ENCODE measurements around the gene PRPH2. TPM values are rescaled to one million over a fixed set of nuclear protein-coding genes. Genes with fewer than 3 reads are reported as not detected.
"Not testable (repeated sequence)": the region's sequence is repeated elsewhere in the genome, so short reads cannot be mapped to it uniquely, and the experiment has no call there.

PRPH2 gene
- total RNA-seq, 4 donors from 2014 or later, result 0.31 to 2.1 (median 1.3) TPM

DNA sequence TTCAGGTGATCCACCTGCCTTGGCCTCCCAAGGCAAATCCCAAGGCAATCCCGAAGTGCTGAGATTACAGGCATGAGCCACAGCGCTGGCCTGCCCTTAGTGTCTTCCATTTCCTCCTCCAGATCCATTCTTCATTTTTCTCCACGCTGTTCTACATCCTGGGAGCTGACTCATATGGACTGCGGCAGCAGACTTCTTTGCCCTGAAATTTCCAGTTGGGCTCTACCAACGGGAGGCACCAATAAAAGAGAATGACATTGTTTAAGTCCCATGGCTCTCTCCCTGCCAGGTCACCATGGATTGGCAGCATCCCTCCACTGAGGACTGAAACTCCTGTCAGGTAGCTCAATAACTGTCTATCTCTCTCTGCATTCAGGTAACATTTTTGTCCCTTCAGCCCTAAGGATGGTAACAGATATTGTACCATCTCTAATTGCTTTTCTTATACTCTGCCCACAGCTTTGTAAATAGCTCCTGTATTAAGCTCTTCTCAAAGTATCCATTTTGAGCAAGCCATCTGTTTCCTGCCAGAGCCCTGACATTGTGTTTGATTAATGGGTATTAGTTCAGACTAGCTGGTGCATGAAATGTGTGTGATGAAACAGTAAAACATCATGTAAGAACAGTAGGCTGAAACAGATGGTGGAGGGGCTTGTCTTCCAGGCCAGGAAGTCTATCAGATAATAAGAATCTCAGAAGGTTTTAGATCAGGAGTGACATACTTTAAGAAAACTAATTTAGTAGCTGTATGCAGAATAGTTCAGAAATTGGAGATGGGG lies 19.9 kb upstream of the PRPH2 start:
- Histone ChIP-seq H3K27ac (no peak overlapping the region), H3K36me3 (no peaks in the 10 kb centered on the region), H3K9me3 (no peaks in the 10 kb centered on the region), H3K4me3 (no peak overlapping the region), H3K4me1 (peaks cover 0 to 30% (median 5%) of the 10 kb centered on the region in 3 donors), H3K27me3 (no peaks in the 10 kb centered on the region)
- WGBS, 2 donors (ENCODE audit: low coverage in 1 of 2), result 59 to 64% methylated on average over 3 to 4 of the region's 5 CpGs
- TF ChIP-seq EP300 (IDR thresholded peaks at IDR 0.05), result no peak
- no peak for TF ChIP-seq POLR2AphosphoS5 (IDR thresholded peaks at IDR 0.05)
- TF ChIP-seq, protein P1, sequence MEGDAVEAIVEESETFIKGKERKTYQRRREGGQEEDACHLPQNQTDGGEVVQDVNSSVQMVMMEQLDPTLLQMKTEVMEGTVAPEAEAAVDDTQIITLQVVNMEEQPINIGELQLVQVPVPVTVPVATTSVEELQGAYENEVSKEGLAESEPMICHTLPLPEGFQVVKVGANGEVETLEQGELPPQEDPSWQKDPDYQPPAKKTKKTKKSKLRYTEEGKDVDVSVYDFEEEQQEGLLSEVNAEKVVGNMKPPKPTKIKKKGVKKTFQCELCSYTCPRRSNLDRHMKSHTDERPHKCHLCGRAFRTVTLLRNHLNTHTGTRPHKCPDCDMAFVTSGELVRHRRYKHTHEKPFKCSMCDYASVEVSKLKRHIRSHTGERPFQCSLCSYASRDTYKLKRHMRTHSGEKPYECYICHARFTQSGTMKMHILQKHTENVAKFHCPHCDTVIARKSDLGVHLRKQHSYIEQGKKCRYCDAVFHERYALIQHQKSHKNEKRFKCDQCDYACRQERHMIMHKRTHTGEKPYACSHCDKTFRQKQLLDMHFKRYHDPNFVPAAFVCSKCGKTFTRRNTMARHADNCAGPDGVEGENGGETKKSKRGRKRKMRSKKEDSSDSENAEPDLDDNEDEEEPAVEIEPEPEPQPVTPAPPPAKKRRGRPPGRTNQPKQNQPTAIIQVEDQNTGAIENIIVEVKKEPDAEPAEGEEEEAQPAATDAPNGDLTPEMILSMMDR (IDR thresholded peaks at IDR 0.05), result no peak
- no peak for TF ChIP-seq POLR2A (IDR thresholded peaks at IDR 0.05)
- no peak for ATAC-seq

DNA sequence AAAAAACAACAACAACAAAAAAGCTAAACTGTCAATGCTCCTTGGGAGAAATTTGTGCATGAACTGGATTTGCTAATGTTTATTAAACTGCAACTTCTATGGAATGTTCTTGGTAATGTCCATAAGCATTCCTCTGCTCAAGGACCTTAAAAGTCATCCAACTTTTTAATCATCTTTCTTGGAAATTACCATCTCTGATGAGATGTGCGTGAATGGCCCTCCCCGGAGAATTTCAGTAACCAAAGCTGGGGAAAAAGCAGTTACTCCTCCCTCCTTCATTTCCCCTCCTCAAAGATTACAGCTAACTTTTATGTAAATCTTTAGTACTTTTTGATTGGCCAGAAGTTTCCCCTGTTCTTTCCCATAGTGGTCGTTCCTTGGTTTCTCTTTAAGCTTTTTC lies 18.3 kb upstream of the PRPH2 start:
- TF ChIP-seq EP300 (IDR thresholded peaks at IDR 0.05) (no peak), POLR2AphosphoS5 (IDR thresholded peaks at IDR 0.05) (no peak), POLR2A (IDR thresholded peaks at IDR 0.05) (no peak)
- TF ChIP-seq, protein P1 (IDR thresholded peaks at IDR 0.05), result no peak
- Histone ChIP-seq H3K36me3 (no peaks in the 10 kb centered on the region), H3K4me3 (no peak overlapping the region), H3K4me1 (peaks cover 0 to 30% (median 5%) of the 10 kb centered on the region in 3 donors), H3K9me3 (no peaks in the 10 kb centered on the region), H3K27me3 (peaks cover 10% of the 10 kb centered on the region), H3K27ac (no peak overlapping the region)
- WGBS, 2 donors (ENCODE audit: low coverage in 1 of 2), result 41 to 92% methylated on average over 2 to 3 of the region's 3 CpGs
- no peak for ATAC-seq

DNA sequence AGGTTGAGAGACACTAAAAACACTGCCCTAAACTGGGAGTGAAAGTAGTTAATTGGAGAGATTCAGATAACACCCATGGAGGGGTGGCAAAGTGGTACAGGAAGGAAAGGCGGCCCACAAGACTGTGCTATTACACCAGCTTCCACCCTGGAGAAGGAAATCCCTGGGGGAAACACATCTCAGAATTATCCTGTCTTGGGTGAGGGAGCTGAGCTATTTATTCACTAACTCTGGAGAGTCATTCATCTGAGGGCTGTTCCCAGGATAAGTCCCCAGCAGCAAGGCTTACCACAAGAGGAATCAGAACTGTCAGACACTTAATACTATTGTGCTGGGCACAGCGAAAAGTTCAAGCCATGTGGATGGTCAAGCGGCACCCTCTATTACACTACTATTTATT lies 13.6 kb upstream of the PRPH2 start:
- Histone ChIP-seq H3K4me3 (no peak overlapping the region), H3K27me3 (peaks cover 10% of the 10 kb centered on the region), H3K27ac (no peak overlapping the region), H3K36me3 (no peaks in the 10 kb centered on the region), H3K9me3 (no peaks in the 10 kb centered on the region), H3K4me1 (no peaks in the 10 kb centered on the region)
- no peak for ATAC-seq
- 43 to 90% methylated on average over 1 to 3 of the region's 3 CpGs for WGBS, 2 donors (ENCODE audit: low coverage in 1 of 2)
- TF ChIP-seq, protein P1 (IDR thresholded peaks at IDR 0.05), result no peak
- TF ChIP-seq POLR2AphosphoS5 (IDR thresholded peaks at IDR 0.05), result no peak
- TF ChIP-seq POLR2A (IDR thresholded peaks at IDR 0.05), result no peak
- TF ChIP-seq EP300 (IDR thresholded peaks at IDR 0.05), result no peak

DNA sequence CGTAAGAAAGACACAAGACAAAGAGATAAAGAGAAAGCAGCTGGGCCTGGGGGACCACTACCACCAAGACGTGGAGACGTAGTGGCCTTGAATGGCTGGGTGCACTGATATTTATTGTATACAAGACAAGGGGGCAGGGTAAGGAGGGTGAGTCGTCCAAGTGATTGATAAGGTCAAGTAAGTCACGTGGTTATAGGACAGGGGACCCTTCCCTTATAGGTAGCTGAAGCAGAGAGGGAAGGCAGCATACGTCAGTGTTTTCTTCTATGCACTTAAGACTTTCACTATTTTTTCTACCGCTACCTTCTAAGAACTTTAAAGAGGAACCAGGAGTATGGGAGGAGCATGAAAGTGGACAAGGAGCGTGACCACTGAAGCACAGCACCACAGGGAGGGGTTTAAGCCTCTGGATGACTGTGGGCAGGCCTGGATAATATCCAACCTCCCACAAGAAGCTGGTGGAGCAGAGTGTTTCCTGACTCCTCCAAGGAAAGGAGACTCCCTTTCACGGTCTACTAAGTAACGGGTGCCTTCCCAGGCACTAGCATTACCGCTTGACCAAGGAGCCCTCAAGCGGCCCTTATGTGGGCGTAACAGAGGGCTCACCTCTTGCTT lies 11.6 kb upstream of the PRPH2 start:
- not testable (repeated sequence) for ATAC-seq, H3K27me3 ChIP-seq, H3K4me1 ChIP-seq, H3K36me3 ChIP-seq, H3K27ac ChIP-seq, H3K9me3 ChIP-seq, H3K4me3 ChIP-seq
- 64 to 76% methylated on average over 7 to 11 of the region's 13 CpGs for WGBS, 2 donors (ENCODE audit: low coverage in 1 of 2)

DNA sequence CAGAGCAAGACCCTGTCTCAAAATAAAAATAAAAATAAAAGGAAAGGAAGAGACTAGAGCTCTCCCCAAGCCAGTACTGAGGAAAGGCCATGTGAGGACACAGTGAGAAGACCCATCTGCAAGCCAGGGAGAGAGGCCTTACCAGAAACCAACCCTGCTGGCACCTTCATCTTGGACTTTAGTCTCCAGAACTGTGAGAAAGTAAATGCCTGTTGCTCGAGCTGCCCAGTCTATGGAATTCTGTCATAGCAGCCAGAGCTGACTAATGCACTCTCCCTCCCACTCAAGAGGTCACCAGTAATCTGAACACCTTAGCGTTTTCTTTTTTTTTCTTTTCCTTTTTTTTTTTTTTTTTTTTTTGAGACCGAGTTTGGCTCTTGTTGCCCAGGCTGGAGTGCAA lies 7.3 kb upstream of the PRPH2 start:
- no peak overlapping the region for H3K27ac ChIP-seq
- no peaks in the 10 kb centered on the region for H3K9me3 ChIP-seq
- no peaks in the 10 kb centered on the region for H3K27me3 ChIP-seq
- TF ChIP-seq, protein P1 (IDR thresholded peaks at IDR 0.05), result no peak
- TF ChIP-seq POLR2AphosphoS5 (IDR thresholded peaks at IDR 0.05) (no peak), EP300 (IDR thresholded peaks at IDR 0.05) (no peak), POLR2A (IDR thresholded peaks at IDR 0.05) (no peak)
- no peaks in the 10 kb centered on the region for H3K36me3 ChIP-seq
- H3K4me1 ChIP-seq, result peaks cover 2 to 28% (median 4%) of the 10 kb centered on the region in 3 donors
- ATAC-seq, result no peak
- WGBS, 2 donors (ENCODE audit: low coverage in 1 of 2), result 62% methylated on average over 3 of the region's 3 CpGs; no CpG with 5 or more reads in 1 of the 2 donors
- no peak overlapping the region for H3K4me3 ChIP-seq

All from gastroesophageal sphincter (tissue), 4 donors.